DOHH2 (cell line): Measurements from ENCODE around the gene GCLC.

ENCODE experiments used
- CTCF ChIP-seq: fragments of 200-600 bp; sonication (generic); IDR thresholded peaks from one replicate; pipeline ENCODE4 v1.5.1; 2014; ENCODE audit warnings: antibody characterized with exemption, mild to moderate bottlenecking, low read depth, low read length; ENCODE audit not compliant: poor library complexity, severe bottlenecking
- EZH2phosphoT487 ChIP-seq: fragments of 200-600 bp; sonication (generic); IDR thresholded peaks from 2 replicates; pipeline ENCODE4 v1.6.1; 2017; ENCODE audit warnings: borderline replicate concordance, mild to moderate bottlenecking, antibody characterized with exemption, low read length, moderate library complexity, mixed read lengths

- TF ChIP-seq CTCF, result no peak
- no peak for TF ChIP-seq EZH2phosphoT487
Observed at GRCh38 chr6:53566755-53567154, 21.9 kb upstream of the GCLC start.
